ENCODE results near the gene EHBP1L1. TPM values are rescaled to one million over a fixed set of nuclear protein-coding genes. Genes with fewer than 3 reads are reported as not detected.
A peak's percentile ranks its signal among the peaks of the same experiment; 100 is the strongest.

Gene EHBP1L1
- total RNA-seq, 1 experiment from 2014 or later, result 105 TPM

DNA sequence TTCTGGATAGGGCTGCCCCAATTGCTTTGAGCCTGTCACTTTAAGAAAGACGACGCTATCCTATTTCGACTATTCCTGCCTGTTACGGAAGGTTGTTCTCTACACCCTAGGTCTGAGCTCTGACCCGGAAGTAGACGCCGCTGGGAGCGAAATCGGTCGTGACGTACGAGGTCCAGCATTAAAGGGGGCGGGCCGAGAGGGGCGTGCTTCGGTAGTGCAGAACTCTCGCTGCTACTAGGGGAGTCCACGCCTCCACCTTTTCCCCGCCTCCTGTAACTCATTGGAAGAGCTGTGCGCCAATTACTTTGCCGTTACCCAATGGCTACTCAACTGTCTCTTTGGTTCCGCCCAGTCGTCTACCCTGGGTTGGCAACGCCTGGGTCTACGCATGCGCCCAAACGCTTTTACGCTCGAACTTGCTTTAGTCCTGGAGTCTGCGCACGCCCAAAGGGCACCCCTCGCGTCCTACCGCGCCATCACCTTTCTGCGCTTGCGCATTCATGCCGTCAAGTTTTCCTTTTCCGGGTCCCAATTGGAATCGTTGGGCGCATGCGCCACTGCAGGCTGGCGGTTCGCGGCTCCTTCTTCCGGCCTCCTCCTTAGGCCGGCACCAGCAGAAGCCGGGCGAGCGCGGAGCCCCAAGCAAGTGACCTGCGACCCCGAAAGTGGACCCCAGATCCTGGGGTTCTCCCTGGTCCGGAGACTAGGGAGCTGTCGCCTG lies 39.5 kb downstream of the EHBP1L1 start, which contains the start of gene PCNX3:
Gene PCNX3 (plus strand): TSS at position 548 of the 721 bp plus-strand sequence. CDS start 536 bp downstream, outside the sequence.
- BruUV-seq (replicated peaks), result no TSS peak
- CTCF ChIA-PET, result interaction anchor here (1.0 to 1.5 kb wide), 11 partner anchors 11 to 269 kb away, joined by 3 to 15 read pairs (median 4); partner anchors contain the start of genes EHBP1L1, FAM89B, MUS81 and SIPA1
- POLR2A ChIA-PET, result interaction anchor here (0.6 to 1.8 kb wide), 22 partner anchors 9 to 277 kb away, joined by 3 to 11 read pairs (median 5); partner anchors contain the start of genes CCDC85B, CFL1, EHBP1L1 and MUS81
- Histone ChIP-seq H3K9me3 (ENCODE audit: control insufficient read depth in 1 of 2, insufficient read depth in 1 of 2, low read depth in 1 of 2, low read length in 2 of 2) (no peaks in the 10 kb centered on the region), H3K27ac (ENCODE audit: low read depth, low read length) (peak within 1 kb of the TSS; percentile 86), H3K9me2 (ENCODE audit: insufficient read depth) (no peaks in the 10 kb centered on the region), H3K79me2 (ENCODE audit: insufficient read depth, low read length) (peaks cover 75% of the 10 kb centered on the region), H3K9ac (ENCODE audit: low read length) (peak within 1 kb of the TSS; percentile 85), H3K36me3 (ENCODE audit: control insufficient read depth in 1 of 2, insufficient read depth in 2 of 2, low read length in 2 of 2) (peaks cover 19 to 26% of the 10 kb centered on the region in 2 experiments; a peak in 3 of 4 replicates), H3K4me1 (ENCODE audit: control insufficient read depth in 1 of 2, insufficient read depth in 2 of 2, low read length in 2 of 2) (peaks cover 10 to 43% of the 10 kb centered on the region in 2 experiments), H3K27me3 (ENCODE audit: insufficient read depth, low read length) (no peaks in the 10 kb centered on the region), H3K4me2 (ENCODE audit: low read length) (peak within 1 kb of the TSS; percentile 90), H2AFZ (ENCODE audit: low read depth, low read length, poor library complexity, severe bottlenecking) (no peak within 1 kb of the TSS), H4K20me1 (ENCODE audit: insufficient read depth) (no peaks in the 10 kb centered on the region), H3K4me3 (replicated peaks in 1 of 2; ENCODE audit: low read depth in 1 of 2, low read length in 2 of 2) (peak within 1 kb of the TSS; percentile 86 to 98)
- intact Hi-C loops (cut with micrococcal nuclease), result loop anchor here (1.0 to 2.0 kb wide), 2 partner anchors 39 to 244 kb away; partner anchors contain the start of gene EHBP1L1
- ATAC-seq (peak; percentile 86), DNase-seq (ENCODE audit: low read depth, low spot score) (peak; percentile 100)
- TF ChIP-seq YY1 (IDR thresholded peaks at IDR 0.05; ENCODE audit: extremely low read depth, insufficient replicate concordance, low read depth, low read length) (peak; percentile 83), POLR2AphosphoS5 (IDR thresholded peaks at IDR 0.05; ENCODE audit: low read depth, low read length) (peak; percentile 34), EZH2 (IDR thresholded peaks at IDR 0.05) (no peak), ELF1 (IDR thresholded peaks at IDR 0.05; ENCODE audit: borderline replicate concordance, low read depth) (no peak), CBX3 (IDR thresholded peaks at IDR 0.05; ENCODE audit: low read depth) (no peak), SIN3A (IDR thresholded peaks at IDR 0.05; ENCODE audit: low read depth) (no peak), ZBTB33 (IDR thresholded peaks at IDR 0.05; ENCODE audit: extremely low read depth, insufficient replicate concordance, low read length) (peak; percentile 24), POLR2A (IDR thresholded peaks at IDR 0.05; ENCODE audit: borderline replicate concordance, extremely low read depth, insufficient read depth, insufficient read length) (no peak), FOSL1 (IDR thresholded peaks at IDR 0.05; ENCODE audit: low read depth) (no peak)
- RAD21 ChIA-PET (ENCODE audit: low non-redundant PET in 1 of 2, low total read pairs in 2 of 2, uncharacterized antibody in 2 of 2, unreplicated experiment in 2 of 2), result interaction anchor here (0.6 to 1.2 kb wide), 2 partner anchors 97 to 244 kb away, joined by 3 read pairs; partner anchors contain the start of gene KAT5 (in 1 of the 2)
